OCI-LY3 (cell line): ENCODE results near the gene HACD4.

Experiments
- EZH2phosphoT487 ChIP-seq: fragments of 200-600 bp; shearing (Covaris generic); IDR thresholded peaks from 2 replicates; pipeline ENCODE4 v1.6.1; 2018; ENCODE audit warnings: antibody characterized with exemption, mixed run types, low read depth
- TF ChIP-seq, protein P1 (sequence below): fragments of 200-600, 300-600 bp; sonication (generic); IDR thresholded peaks from 2 replicates; pipeline ENCODE4 v1.5.1; 2014; ENCODE audit warnings: antibody characterized with exemption, low read length, low read depth

DNA sequence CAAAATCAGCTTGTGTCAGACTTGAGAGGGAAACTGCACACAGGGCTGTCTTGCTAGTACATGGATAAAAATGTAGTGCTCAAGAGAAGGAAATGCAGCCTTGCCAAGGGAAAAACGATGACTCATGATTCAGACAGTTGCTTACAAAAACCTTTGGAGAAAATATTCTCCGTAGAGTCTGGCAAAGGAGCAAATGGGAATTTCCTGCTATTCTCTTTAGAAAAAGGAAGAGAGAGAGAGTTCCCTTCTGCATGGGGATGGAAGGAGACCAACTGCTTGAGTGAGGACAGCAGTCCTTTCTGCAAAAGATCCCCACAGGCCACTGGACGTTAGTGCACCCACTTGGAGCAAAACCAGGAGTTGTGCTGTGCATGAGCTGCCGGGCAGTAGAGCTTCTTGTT is 38.7 kb upstream of the HACD4 start:
- TF ChIP-seq, protein P1, sequence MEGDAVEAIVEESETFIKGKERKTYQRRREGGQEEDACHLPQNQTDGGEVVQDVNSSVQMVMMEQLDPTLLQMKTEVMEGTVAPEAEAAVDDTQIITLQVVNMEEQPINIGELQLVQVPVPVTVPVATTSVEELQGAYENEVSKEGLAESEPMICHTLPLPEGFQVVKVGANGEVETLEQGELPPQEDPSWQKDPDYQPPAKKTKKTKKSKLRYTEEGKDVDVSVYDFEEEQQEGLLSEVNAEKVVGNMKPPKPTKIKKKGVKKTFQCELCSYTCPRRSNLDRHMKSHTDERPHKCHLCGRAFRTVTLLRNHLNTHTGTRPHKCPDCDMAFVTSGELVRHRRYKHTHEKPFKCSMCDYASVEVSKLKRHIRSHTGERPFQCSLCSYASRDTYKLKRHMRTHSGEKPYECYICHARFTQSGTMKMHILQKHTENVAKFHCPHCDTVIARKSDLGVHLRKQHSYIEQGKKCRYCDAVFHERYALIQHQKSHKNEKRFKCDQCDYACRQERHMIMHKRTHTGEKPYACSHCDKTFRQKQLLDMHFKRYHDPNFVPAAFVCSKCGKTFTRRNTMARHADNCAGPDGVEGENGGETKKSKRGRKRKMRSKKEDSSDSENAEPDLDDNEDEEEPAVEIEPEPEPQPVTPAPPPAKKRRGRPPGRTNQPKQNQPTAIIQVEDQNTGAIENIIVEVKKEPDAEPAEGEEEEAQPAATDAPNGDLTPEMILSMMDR, result no peak
- no peak for TF ChIP-seq EZH2phosphoT487
